RWPE2 (cell line): ENCODE measurements around the gene PCBP3.
"Not testable (repeated sequence)": the region's sequence is repeated elsewhere in the genome, so short reads cannot be mapped to it uniquely, and the experiment has no call there.

ENCODE experiments used
- ATAC-seq: fragments of 200-7000 bp; cut with Tn5 transposase; 3 replicates; pipeline ENCODE4 v1.9.1; 2021; ENCODE audit warnings: low read depth
- DNase-seq: peaks from one replicate; pipeline ENCODE4 v3.0.0-alpha.2; 2020; ENCODE audit warnings: low spot score
- H3K27ac ChIP-seq: fragments of 450-650 bp; 2 replicates; pipeline ENCODE4 v1.5.1; 2017; ENCODE audit warnings: mild to moderate bottlenecking; ENCODE audit not compliant: poor library complexity, severe bottlenecking
- H3K27me3 ChIP-seq: fragments of 250-450 bp; sonication (Bioruptor Pico); 2 replicates; pipeline ENCODE4 v1.5.1; 2021; ENCODE audit warnings: mild to moderate bottlenecking, moderate library complexity; ENCODE audit not compliant: insufficient read depth, poor library complexity, severe bottlenecking
- H3K36me3 ChIP-seq: fragments of 250-450 bp; sonication (Bioruptor Pico); 2 replicates; pipeline ENCODE4 v1.5.1; 2020; ENCODE audit warnings: low read depth, mild to moderate bottlenecking, moderate library complexity
- H3K4me1 ChIP-seq: fragments of 250-450 bp; sonication (Bioruptor Pico); 2 replicates; pipeline ENCODE4 v1.5.1; 2021; ENCODE audit warnings: mild to moderate bottlenecking, moderate library complexity; ENCODE audit not compliant: insufficient read depth, poor library complexity, severe bottlenecking
- H3K4me3 ChIP-seq: fragments of 250-450 bp; sonication (Bioruptor Pico); 2 replicates; pipeline ENCODE4 v1.5.1; 2021; ENCODE audit warnings: mild to moderate bottlenecking, moderate library complexity; ENCODE audit not compliant: severe bottlenecking
- H3K9me3 ChIP-seq: fragments of 250-450 bp; sonication (Bioruptor Pico); 2 replicates; pipeline ENCODE4 v1.5.1; 2021; ENCODE audit warnings: mild to moderate bottlenecking, moderate library complexity; ENCODE audit not compliant: severe bottlenecking
- TF ChIP-seq, protein P1 (sequence below): fragments of 450-650 bp; IDR thresholded peaks from one replicate; pipeline ENCODE4 v1.5.1; 2017; ENCODE audit warnings: mild to moderate bottlenecking, moderate library complexity; ENCODE audit not compliant: poor library complexity, severe bottlenecking

Gene PCBP3

GRCh38 chr21:45805321-45805720, 161.8 kb downstream of the PCBP3 start:
- TF ChIP-seq, protein P1, sequence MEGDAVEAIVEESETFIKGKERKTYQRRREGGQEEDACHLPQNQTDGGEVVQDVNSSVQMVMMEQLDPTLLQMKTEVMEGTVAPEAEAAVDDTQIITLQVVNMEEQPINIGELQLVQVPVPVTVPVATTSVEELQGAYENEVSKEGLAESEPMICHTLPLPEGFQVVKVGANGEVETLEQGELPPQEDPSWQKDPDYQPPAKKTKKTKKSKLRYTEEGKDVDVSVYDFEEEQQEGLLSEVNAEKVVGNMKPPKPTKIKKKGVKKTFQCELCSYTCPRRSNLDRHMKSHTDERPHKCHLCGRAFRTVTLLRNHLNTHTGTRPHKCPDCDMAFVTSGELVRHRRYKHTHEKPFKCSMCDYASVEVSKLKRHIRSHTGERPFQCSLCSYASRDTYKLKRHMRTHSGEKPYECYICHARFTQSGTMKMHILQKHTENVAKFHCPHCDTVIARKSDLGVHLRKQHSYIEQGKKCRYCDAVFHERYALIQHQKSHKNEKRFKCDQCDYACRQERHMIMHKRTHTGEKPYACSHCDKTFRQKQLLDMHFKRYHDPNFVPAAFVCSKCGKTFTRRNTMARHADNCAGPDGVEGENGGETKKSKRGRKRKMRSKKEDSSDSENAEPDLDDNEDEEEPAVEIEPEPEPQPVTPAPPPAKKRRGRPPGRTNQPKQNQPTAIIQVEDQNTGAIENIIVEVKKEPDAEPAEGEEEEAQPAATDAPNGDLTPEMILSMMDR, result no peak
- Histone ChIP-seq H3K4me3 (no peak overlapping the region), H3K27me3 (no peaks in the 10 kb centered on the region), H3K27ac (no peak overlapping the region), H3K9me3 (no peaks in the 10 kb centered on the region), H3K4me1 (no peaks in the 10 kb centered on the region), H3K36me3 (no peaks in the 10 kb centered on the region)
- no peak for ATAC-seq
- no peak for DNase-seq

DNA sequence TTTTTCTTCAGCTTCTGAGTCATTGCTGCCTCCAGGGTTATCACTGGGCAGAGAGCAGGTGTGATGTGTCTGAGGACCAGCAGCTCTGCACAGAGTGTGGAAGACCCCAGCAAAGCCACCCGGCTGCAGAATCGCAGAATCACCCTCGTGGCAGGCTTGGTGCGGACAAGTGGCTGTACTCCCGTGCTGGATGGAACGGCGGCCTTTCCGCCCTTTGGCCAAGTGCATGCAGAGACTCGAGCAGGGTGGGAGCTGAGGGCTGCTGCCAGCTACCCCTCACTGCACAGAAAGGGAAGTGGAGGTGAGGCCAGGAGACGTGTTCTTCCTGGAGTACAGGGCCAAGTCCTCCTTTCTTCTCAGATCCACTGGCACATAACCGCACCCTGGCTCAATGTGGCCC, 162.5 kb downstream of the PCBP3 start:
- H3K4me3 ChIP-seq, result no peak overlapping the region
- H3K27me3 ChIP-seq, result no peaks in the 10 kb centered on the region
- ATAC-seq, result no peak
- H3K9me3 ChIP-seq, result no peaks in the 10 kb centered on the region
- no peak for DNase-seq
- H3K4me1 ChIP-seq, result no peaks in the 10 kb centered on the region
- TF ChIP-seq, protein P1, result no peak
- no peak overlapping the region for H3K27ac ChIP-seq
- no peaks in the 10 kb centered on the region for H3K36me3 ChIP-seq

GRCh38 chr21:45808663-45809062, 165.1 kb downstream of the PCBP3 start:
- not testable (repeated sequence) for H3K36me3 ChIP-seq, H3K4me1 ChIP-seq, H3K9me3 ChIP-seq, DNase-seq, ATAC-seq, H3K4me3 ChIP-seq, H3K27me3 ChIP-seq, H3K27ac ChIP-seq

DNA sequence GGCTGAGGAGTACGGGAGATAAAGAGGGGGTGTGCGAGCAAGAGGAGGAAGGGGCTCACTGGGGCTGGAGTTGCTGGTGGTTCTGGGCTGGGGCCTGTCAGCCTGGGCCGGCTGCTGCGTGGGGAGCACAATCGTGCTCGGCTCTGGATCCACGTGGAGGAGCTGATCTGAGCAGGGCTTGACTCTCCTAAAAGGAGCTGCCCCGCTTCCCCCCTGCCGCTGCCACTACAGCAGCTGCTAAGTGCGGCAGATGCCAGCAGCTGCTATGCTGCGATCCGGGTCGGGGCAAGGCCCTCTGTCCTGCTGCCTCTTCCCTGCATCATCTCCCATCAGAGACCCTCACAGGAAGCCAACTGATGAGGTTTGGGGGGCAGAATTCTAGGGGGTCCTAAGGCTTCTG, 165.9 kb downstream of the PCBP3 start:
- H3K4me3 ChIP-seq, result no peak overlapping the region
- no peaks in the 10 kb centered on the region for H3K9me3 ChIP-seq
- H3K4me1 ChIP-seq, result no peaks in the 10 kb centered on the region
- ATAC-seq (no peak), DNase-seq (no peak)
- H3K27me3 ChIP-seq, result no peaks in the 10 kb centered on the region
- H3K27ac ChIP-seq, result no peak overlapping the region
- no peaks in the 10 kb centered on the region for H3K36me3 ChIP-seq
- TF ChIP-seq, protein P1, result no peak

- Histone ChIP-seq H3K4me3 (no peak overlapping the region), H3K27ac (no peak overlapping the region), H3K9me3 (no peaks in the 10 kb centered on the region), H3K36me3 (no peaks in the 10 kb centered on the region), H3K4me1 (no peaks in the 10 kb centered on the region), H3K27me3 (no peaks in the 10 kb centered on the region)
- DNase-seq (no peak), ATAC-seq (no peak)
- TF ChIP-seq, protein P1, result no peak
Measured at GRCh38 chr21:45811136-45811535, 167.6 kb downstream of the PCBP3 start.

DNA sequence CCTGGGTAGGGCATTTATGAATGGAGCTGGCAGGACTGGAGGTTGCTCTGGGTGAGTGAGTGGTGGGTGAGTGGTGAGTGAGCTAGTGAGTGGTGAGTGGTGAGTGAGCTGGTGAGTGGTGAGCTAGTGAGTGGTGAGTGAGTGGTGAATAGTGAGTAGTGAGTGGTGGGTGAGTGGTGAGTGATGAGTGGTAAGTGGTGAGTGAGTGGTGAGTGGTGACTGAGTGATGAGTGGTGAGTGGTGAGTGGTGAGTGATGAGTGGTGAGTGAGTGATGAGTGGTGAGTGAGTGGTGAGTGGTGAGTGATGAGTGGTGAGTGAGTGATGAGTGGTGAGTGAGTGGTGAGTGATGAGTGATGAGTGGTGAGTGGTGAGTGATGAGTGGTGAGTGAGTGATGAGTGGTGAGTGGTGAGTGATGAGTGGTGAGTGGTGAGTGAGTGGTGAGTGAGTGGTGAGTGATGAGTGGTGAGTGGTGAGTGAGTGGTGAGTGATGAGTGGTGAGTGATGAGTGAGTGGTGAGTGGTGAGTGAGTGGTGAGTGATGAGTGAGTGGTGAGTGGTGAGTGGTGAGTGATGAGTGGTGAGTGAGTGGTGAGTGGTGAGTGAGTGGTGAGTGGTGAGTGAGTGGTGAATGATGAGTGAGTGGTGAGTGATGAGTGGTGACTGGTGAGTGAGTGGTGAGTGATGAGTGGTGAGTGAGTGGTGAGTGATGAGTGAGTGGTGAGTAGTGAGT, 170.8 kb downstream of the PCBP3 start:
- H3K36me3 ChIP-seq, H3K27me3 ChIP-seq, H3K9me3 ChIP-seq, ATAC-seq, H3K4me3 ChIP-seq, DNase-seq, H3K27ac ChIP-seq: not testable (repeated sequence)
- H3K4me1 ChIP-seq, result peaks cover 13% of the 10 kb centered on the region

GRCh38 chr21:45815781-45816180, 172.3 kb downstream of the PCBP3 start:
- not testable (repeated sequence) for ATAC-seq, H3K27me3 ChIP-seq, H3K36me3 ChIP-seq, H3K9me3 ChIP-seq, H3K4me3 ChIP-seq, H3K27ac ChIP-seq, DNase-seq
- peaks cover 14% of the 10 kb centered on the region for H3K4me1 ChIP-seq
